Suprapubic skin (tissue), 3 donors: ENCODE measurements around the gene NAP1L1.

Source experiments
- CTCF ChIP-seq, 2 donors: fragments of 200-600 bp in 1 of 2; fragments of 450-650 bp in 1 of 2; sonication (generic) in 1 of 2; IDR thresholded peaks; one replicate each; pipeline ENCODE4 v1.5.1; 2016 to 2019; ENCODE audit warnings: antibody characterized with exemption in 2 of 2, mild to moderate bottlenecking in 1 of 2, moderate library complexity in 1 of 2
- EP300 ChIP-seq: sonication (generic); formaldehyde crosslinking; IDR thresholded peaks from one replicate; pipeline ENCODE4 v1.6.1; 2017; ENCODE audit warnings: antibody characterized with exemption
- POLR2A ChIP-seq, 2 donors: fragments of 450-650 bp; IDR thresholded peaks; one replicate each; pipeline ENCODE4 v1.6.1; 2017; ENCODE audit warnings: antibody characterized with exemption in 2 of 2, mild to moderate bottlenecking in 2 of 2, moderate library complexity in 2 of 2

GRCh38 chr12:76007640-76008039 lies 76.8 kb downstream of the NAP1L1 start:
- TF ChIP-seq CTCF (IDR thresholded peaks at IDR 0.05) (no peak), EP300 (no peak), POLR2A (IDR thresholded peaks at IDR 0.05) (no peak)
